Measurements from ENCODE around the gene ZNG1F. TPM values are rescaled to one million over a fixed set of nuclear protein-coding genes. Genes with fewer than 3 reads are reported as not detected.
"Not testable (repeated sequence)": the region's sequence is repeated elsewhere in the genome, so short reads cannot be mapped to it uniquely, and the experiment has no call there.

The ZNG1F gene
- total RNA-seq, 1 experiment from 2014 or later = 5.0 TPM

- DNase-seq (ENCODE audit: low read depth) = not testable (repeated sequence)
Observed at GRCh38 chr9:41123812-41124211, 65.3 kb downstream of the ZNG1F start.

GRCh38 chr9:41123396-41123795, 65.7 kb downstream of the ZNG1F start:
- DNase-seq (ENCODE audit: low read depth) = not testable (repeated sequence)

GRCh38 chr9:41120696-41121095, 68.4 kb downstream of the ZNG1F start:
- DNase-seq (ENCODE audit: low read depth) = not testable (repeated sequence)

GRCh38 chr9:41119719-41120118, 69.4 kb downstream of the ZNG1F start:
- not testable (repeated sequence) for DNase-seq (ENCODE audit: low read depth)

DNA sequence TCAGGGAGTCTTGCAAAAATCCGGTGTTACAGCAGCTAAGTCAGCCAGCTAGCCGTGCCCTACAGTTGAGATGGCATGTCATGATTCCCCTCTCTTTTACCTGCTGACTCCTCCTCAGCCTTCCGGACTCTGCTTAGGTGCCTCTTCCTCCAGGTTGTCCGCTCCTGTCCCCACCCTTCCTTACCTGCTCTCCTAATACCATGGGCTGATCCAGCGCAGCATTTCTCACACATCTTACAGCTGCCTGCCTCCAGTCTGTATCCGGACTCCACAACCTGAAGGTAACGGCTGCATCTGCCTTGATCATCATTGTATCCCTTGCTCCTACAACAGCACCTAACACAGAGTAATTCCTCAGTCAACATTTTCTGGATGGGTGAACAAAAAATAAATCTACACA, 69.8 kb downstream of the ZNG1F start:
- not testable (repeated sequence) for DNase-seq (ENCODE audit: low read depth)

DNA sequence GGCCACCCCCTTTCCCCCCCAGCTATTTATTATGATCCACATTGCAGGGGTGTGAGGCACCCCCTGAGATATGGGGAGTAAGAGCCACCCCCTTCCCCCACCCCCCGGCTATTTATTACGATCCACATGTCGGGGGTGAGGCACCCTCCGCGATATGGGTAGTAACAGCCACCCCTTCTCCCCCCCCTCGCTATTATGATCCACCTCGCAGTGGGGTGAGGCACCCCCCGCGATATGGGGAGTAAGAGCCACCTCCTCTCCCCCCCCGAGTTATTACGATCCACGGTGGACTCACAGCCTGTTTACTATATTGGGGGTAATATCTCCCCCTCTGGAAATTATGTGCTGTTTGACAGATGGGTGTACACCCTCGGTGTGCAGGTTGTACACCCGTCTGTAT, 75.8 kb downstream of the ZNG1F start:
- DNase-seq (ENCODE audit: low read depth) = not testable (repeated sequence)

GRCh38 chr9:41111414-41111813, 77.7 kb downstream of the ZNG1F start:
- DNase-seq (ENCODE audit: low read depth) = not testable (repeated sequence)

DNA sequence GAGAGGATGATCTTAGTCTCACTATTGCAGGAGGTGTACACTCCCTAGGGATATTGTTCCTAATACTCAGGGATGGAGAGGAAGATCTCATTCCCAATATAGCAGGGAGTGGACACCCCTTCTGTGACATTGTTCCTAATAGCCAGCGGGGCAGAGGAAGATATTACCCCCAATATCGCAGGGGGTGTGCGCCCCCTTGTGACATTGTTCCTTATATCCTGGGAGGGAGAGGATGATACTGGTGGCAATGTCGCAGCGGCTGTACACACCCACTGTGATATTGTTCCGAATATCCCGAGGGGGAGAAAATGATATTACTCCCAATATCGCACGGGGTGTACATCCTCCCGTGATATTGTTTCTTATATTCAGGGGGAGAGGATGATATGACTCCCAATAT, 78.2 kb downstream of the ZNG1F start:
- peak; percentile 10 for DNase-seq (ENCODE audit: low read depth)

- not testable (repeated sequence) for DNase-seq (ENCODE audit: low read depth)
Observed at GRCh38 chr9:41109253-41109652, 79.9 kb downstream of the ZNG1F start.

GRCh38 chr9:41108816-41109215, 80.3 kb downstream of the ZNG1F start:
- not testable (repeated sequence) for DNase-seq (ENCODE audit: low read depth)

DNA sequence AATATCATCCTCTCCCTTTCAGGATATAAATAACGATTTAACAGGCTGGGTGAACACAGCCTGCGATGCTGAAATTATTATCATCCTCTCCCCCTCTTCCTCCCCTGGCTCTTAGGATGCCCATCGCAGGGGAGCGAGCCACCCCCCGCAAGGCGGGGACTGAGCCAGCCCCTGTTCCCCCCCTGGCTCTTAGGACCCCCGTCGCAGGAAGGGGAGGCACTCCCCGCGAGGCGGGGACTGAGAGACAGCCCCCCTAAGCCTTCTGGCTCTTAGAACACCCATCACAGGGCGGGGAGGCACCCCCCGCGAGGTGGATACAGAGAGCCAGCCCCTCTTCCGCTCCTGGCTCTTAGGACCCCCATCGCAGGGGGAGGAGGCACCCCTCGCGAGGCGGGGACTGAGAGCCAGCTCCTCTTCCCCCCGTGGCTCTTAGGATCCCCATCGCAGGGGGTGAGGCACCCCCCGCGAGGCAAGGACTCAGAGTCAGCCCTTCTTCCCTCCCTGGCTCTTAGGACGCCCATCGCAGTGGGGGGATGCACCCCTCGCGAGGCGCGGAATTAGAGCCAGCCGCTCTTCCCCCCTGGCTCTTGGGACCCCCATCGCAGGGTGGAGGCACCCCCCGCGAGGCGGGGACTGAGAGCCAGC, 82.5 kb downstream of the ZNG1F start:
- DNase-seq (ENCODE audit: low read depth) = not testable (repeated sequence)

- not testable (repeated sequence) for DNase-seq (ENCODE audit: low read depth)
Observed at GRCh38 chr9:41105557-41106253, 83.4 kb downstream of the ZNG1F start.

DNA sequence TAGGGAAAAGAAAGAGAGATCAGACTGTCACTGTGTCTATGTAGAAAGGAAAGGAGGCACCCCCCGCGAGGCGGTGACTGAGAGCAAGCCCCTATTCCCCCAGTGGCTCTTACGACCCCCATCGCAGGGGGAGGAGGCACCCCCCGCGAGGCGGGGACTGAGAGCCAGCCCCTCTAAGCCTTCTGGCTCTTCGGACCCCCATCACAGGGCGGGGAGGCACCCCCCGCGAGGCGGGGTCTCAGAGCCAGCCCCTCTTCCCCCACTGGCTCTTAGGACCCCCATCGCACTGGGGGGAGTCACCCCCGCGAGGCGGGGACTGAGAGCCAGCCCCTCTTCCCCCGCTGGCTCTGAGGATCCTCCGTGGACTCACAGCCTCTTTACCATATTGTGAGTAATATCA, 84.6 kb downstream of the ZNG1F start:
- not testable (repeated sequence) for DNase-seq (ENCODE audit: low read depth)

DNA sequence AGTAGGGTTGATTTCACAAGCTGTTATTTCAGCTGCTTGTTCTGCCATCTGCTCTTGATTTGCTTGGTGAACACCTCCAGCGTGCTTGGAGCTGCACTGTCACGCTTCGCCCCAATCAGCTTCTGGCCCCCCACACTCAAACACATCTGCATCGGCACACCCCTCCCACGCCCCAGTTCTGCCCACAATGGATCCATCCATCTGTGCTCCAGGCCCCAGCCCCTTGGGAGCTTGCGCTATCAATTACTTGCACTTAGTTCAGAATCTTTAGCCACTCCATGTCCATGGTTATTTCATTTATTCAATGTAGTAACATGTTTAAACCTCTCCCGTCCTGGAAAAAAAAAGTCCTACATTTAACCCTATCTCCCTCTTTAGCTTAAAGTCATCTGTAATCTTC, 88.6 kb downstream of the ZNG1F start:
- peak; percentile 50 for DNase-seq (ENCODE audit: low read depth)

GRCh38 chr9:41098759-41099158, 90.4 kb downstream of the ZNG1F start:
- peak; percentile 57 for DNase-seq (ENCODE audit: low read depth)

DNA sequence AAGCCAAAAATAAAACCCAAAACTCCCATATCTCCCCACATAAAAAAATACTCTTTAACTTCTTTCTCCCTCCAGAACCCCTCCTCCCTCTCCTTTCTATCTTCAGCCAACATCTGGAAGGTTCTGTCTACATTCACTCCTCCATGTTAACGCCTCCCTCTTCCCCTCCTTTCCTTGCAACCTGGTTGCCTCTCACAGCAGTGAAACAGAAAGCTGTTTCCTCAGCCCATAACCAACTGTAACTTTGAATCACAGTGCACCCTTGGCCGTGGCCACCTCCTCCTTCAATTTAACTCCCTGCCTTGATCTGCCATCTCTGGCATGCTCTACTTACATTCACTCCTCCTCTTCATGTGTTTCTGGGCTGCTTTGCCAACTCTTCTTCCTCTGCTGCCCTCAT, 94.1 kb downstream of the ZNG1F start:
- DNase-seq (ENCODE audit: low read depth) = not testable (repeated sequence)

- DNase-seq (ENCODE audit: low read depth) = peak; percentile 48
Observed at GRCh38 chr9:41094010-41094773, 94.9 kb downstream of the ZNG1F start.

- DNase-seq (ENCODE audit: low read depth) = not testable (repeated sequence)
Observed at GRCh38 chr9:41090922-41091321, 98.2 kb downstream of the ZNG1F start.

DNA sequence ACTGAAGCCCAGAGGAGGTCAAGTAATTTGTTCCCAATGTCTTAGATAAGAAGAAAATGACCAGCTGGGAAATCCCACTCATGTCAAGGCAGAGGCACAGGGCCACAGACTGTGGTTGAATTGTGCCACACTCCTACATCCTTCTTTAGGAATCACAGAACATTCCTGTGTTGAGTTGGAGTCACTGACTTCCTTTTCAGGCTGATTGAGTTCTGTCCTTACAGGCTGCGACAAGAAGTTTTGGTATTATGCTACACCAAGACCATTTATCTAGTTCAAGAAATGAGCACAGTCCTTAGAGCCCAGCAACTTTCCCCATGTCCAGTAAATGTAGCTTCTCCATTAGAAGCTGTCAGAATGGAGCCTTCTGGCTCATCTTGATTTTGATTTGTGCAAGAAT, 98.7 kb downstream of the ZNG1F start:
- DNase-seq (ENCODE audit: low read depth) = not testable (repeated sequence)

DNA sequence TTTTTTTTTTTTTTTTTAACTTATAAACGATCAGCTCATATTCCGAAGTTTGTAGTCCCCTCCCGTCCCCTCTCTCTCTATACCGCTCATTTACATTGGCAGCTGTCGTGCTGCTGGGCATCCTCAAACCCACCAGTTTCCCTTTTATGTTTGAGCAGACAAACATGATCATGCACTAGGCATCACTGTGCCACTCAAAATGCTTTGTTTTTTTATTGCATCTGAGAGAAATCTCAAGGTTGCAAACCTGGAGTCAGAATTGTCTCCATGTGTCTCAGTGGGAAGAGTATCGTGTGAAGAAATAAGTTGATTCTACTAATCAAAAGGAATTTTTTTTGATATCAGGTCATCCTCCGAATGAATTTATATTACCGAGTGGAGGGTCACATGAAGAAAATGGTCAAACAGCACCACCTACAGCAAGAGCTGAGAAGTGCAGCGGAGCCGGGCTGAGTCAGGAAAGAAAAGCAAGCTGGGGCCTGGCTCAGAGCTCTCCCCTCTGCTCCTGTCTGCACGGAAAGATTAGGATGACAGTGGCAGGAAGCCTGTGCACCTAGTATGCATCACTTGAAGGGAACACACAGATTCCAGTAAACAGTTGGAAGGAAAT, 100.6 kb downstream of the ZNG1F start:
- not testable (repeated sequence) for DNase-seq (ENCODE audit: low read depth)

DNA sequence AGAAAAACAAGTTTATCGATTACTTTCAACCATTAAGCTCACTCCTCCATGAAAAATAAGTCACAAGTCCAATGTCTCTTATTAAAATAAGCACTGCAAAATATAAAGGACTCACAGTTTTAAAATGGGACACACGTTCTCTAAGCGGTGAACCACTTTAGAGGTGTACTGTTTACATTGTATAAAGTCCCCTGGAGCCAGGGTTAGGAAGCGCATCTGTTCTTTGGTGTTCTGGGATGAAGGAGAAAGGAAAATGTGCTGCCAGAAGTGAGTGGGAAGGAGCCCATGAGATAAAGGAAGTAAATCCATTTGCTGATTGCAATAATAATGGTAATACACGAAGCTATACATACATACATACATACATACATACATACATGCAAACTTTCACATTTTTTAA, 101.2 kb downstream of the ZNG1F start:
- not testable (repeated sequence) for DNase-seq (ENCODE audit: low read depth)
